ENCODE data around the gene ITPRID1.
"Not testable (repeated sequence)": the region's sequence is repeated elsewhere in the genome, so short reads cannot be mapped to it uniquely, and the experiment has no call there.

ITPRID1 gene

GRCh38 chr7:31512166-31512565, 1.7 kb upstream of the ITPRID1 start:
- Histone ChIP-seq H3K4me1 (ENCODE audit: control insufficient read depth, insufficient read depth, low read length) (no peaks in the 10 kb centered on the region), H3K9me3 (ENCODE audit: control insufficient read depth, insufficient read depth, low read length) (no peaks in the 10 kb centered on the region), H3K27me3 (ENCODE audit: control insufficient read depth, insufficient read depth, low read length) (no peaks in the 10 kb centered on the region), H3K27ac (ENCODE audit: low read length) (no peak overlapping the region), H3K36me3 (ENCODE audit: control insufficient read depth, insufficient read depth, low read length) (no peaks in the 10 kb centered on the region), H3K4me3 (ENCODE audit: low read length) (no peak overlapping the region)
- no CpG with 5 or more reads among the region's 2 CpGs for WGBS (ENCODE audit: insufficient coverage, insufficient read length)
- no peak for DNase-seq (ENCODE audit: low read depth, low spot score)

GRCh38 chr7:31516680-31517502, 3.0 kb downstream of the ITPRID1 start:
- WGBS (ENCODE audit: insufficient coverage, insufficient read length), result no CpG with 5 or more reads among the region's 16 CpGs
- no peak for DNase-seq (ENCODE audit: low read depth, low spot score)
- no peaks in the 10 kb centered on the region for H3K9me3 ChIP-seq (ENCODE audit: control insufficient read depth, insufficient read depth, low read length)
- H3K27ac ChIP-seq (ENCODE audit: low read length), result no peak overlapping the region
- H3K36me3 ChIP-seq (ENCODE audit: control insufficient read depth, insufficient read depth, low read length), result no peaks in the 10 kb centered on the region
- no peaks in the 10 kb centered on the region for H3K4me1 ChIP-seq (ENCODE audit: control insufficient read depth, insufficient read depth, low read length)
- H3K27me3 ChIP-seq (ENCODE audit: control insufficient read depth, insufficient read depth, low read length), result no peaks in the 10 kb centered on the region
- no peak overlapping the region for H3K4me3 ChIP-seq (ENCODE audit: low read length)

- no CpG with 5 or more reads among the region's 31 CpGs for WGBS (ENCODE audit: insufficient coverage, insufficient read length)
- no peak for DNase-seq (ENCODE audit: low read depth, low spot score)
- no peaks in the 10 kb centered on the region for H3K4me1 ChIP-seq (ENCODE audit: control insufficient read depth, insufficient read depth, low read length)
- H3K27me3 ChIP-seq (ENCODE audit: control insufficient read depth, insufficient read depth, low read length), result no peaks in the 10 kb centered on the region
- H3K9me3 ChIP-seq (ENCODE audit: control insufficient read depth, insufficient read depth, low read length), result no peaks in the 10 kb centered on the region
- H3K36me3 ChIP-seq (ENCODE audit: control insufficient read depth, insufficient read depth, low read length), result no peaks in the 10 kb centered on the region
- no peak overlapping the region for H3K27ac ChIP-seq (ENCODE audit: low read length)
- H3K4me3 ChIP-seq (ENCODE audit: low read length), result no peak overlapping the region
Measured at GRCh38 chr7:31517513-31517912, 3.6 kb downstream of the ITPRID1 start.

- no peaks in the 10 kb centered on the region for H3K36me3 ChIP-seq (ENCODE audit: control insufficient read depth, insufficient read depth, low read length)
- no peak overlapping the region for H3K4me3 ChIP-seq (ENCODE audit: low read length)
- H3K27me3 ChIP-seq (ENCODE audit: control insufficient read depth, insufficient read depth, low read length), result no peaks in the 10 kb centered on the region
- H3K27ac ChIP-seq (ENCODE audit: low read length), result no peak overlapping the region
- no peaks in the 10 kb centered on the region for H3K4me1 ChIP-seq (ENCODE audit: control insufficient read depth, insufficient read depth, low read length)
- DNase-seq (ENCODE audit: low read depth, low spot score), result no peak
- WGBS (ENCODE audit: insufficient coverage, insufficient read length), result no CpG with 5 or more reads among the region's 4 CpGs
- H3K9me3 ChIP-seq (ENCODE audit: control insufficient read depth, insufficient read depth, low read length), result no peaks in the 10 kb centered on the region
Measured at GRCh38 chr7:31518766-31519165, 4.9 kb downstream of the ITPRID1 start.

- WGBS (ENCODE audit: insufficient coverage, insufficient read length), result no CpG with 5 or more reads among the region's 5 CpGs
- Histone ChIP-seq H3K4me3 (ENCODE audit: low read length) (no peak overlapping the region), H3K36me3 (ENCODE audit: control insufficient read depth, insufficient read depth, low read length) (no peaks in the 10 kb centered on the region), H3K27me3 (ENCODE audit: control insufficient read depth, insufficient read depth, low read length) (no peaks in the 10 kb centered on the region), H3K9me3 (ENCODE audit: control insufficient read depth, insufficient read depth, low read length) (no peaks in the 10 kb centered on the region), H3K27ac (ENCODE audit: low read length) (no peak overlapping the region), H3K4me1 (ENCODE audit: control insufficient read depth, insufficient read depth, low read length) (no peaks in the 10 kb centered on the region)
- no peak for DNase-seq (ENCODE audit: low read depth, low spot score)
Measured at GRCh38 chr7:31521336-31522010, 7.6 kb downstream of the ITPRID1 start.

GRCh38 chr7:31526864-31527263, 13.0 kb downstream of the ITPRID1 start:
- no peak overlapping the region for H3K27ac ChIP-seq (ENCODE audit: low read length)
- no peaks in the 10 kb centered on the region for H3K36me3 ChIP-seq (ENCODE audit: control insufficient read depth, insufficient read depth, low read length)
- H3K4me3 ChIP-seq (ENCODE audit: low read length), result no peak overlapping the region
- no peak for DNase-seq (ENCODE audit: low read depth, low spot score)
- no peaks in the 10 kb centered on the region for H3K9me3 ChIP-seq (ENCODE audit: control insufficient read depth, insufficient read depth, low read length)
- no peaks in the 10 kb centered on the region for H3K27me3 ChIP-seq (ENCODE audit: control insufficient read depth, insufficient read depth, low read length)
- no peaks in the 10 kb centered on the region for H3K4me1 ChIP-seq (ENCODE audit: control insufficient read depth, insufficient read depth, low read length)

- Histone ChIP-seq H3K4me3 (ENCODE audit: low read length) (no peak overlapping the region), H3K9me3 (ENCODE audit: control insufficient read depth, insufficient read depth, low read length) (no peaks in the 10 kb centered on the region), H3K4me1 (ENCODE audit: control insufficient read depth, insufficient read depth, low read length) (no peaks in the 10 kb centered on the region), H3K27me3 (ENCODE audit: control insufficient read depth, insufficient read depth, low read length) (no peaks in the 10 kb centered on the region), H3K27ac (ENCODE audit: low read length) (no peak overlapping the region), H3K36me3 (ENCODE audit: control insufficient read depth, insufficient read depth, low read length) (no peaks in the 10 kb centered on the region)
- no CpG with 5 or more reads among the region's 1 CpG for WGBS (ENCODE audit: insufficient coverage, insufficient read length)
- no peak for DNase-seq (ENCODE audit: low read depth, low spot score)
Measured at GRCh38 chr7:31529103-31529502, 15.2 kb downstream of the ITPRID1 start.

GRCh38 chr7:31540651-31541185, 26.8 kb downstream of the ITPRID1 start:
- H3K4me3 ChIP-seq (ENCODE audit: low read length); H3K4me1 ChIP-seq (ENCODE audit: control insufficient read depth, insufficient read depth, low read length); DNase-seq (ENCODE audit: low read depth, low spot score); H3K27ac ChIP-seq (ENCODE audit: low read length); H3K36me3 ChIP-seq (ENCODE audit: control insufficient read depth, insufficient read depth, low read length); H3K9me3 ChIP-seq (ENCODE audit: control insufficient read depth, insufficient read depth, low read length); H3K27me3 ChIP-seq (ENCODE audit: control insufficient read depth, insufficient read depth, low read length): not testable (repeated sequence)
- no CpG with 5 or more reads among the region's 3 CpGs for WGBS (ENCODE audit: insufficient coverage, insufficient read length)

GRCh38 chr7:31545549-31545948, 31.7 kb downstream of the ITPRID1 start:
- no CpG with 5 or more reads among the region's 1 CpG for WGBS (ENCODE audit: insufficient coverage, insufficient read length)
- Histone ChIP-seq H3K36me3 (ENCODE audit: control insufficient read depth, insufficient read depth, low read length) (no peaks in the 10 kb centered on the region), H3K4me1 (ENCODE audit: control insufficient read depth, insufficient read depth, low read length) (no peaks in the 10 kb centered on the region), H3K27me3 (ENCODE audit: control insufficient read depth, insufficient read depth, low read length) (no peaks in the 10 kb centered on the region), H3K9me3 (ENCODE audit: control insufficient read depth, insufficient read depth, low read length) (no peaks in the 10 kb centered on the region), H3K27ac (ENCODE audit: low read length) (no peak overlapping the region), H3K4me3 (ENCODE audit: low read length) (no peak overlapping the region)
- DNase-seq (ENCODE audit: low read depth, low spot score), result no peak

- H3K4me3 ChIP-seq (ENCODE audit: low read length), result no peak overlapping the region
- no peaks in the 10 kb centered on the region for H3K36me3 ChIP-seq (ENCODE audit: control insufficient read depth, insufficient read depth, low read length)
- no peaks in the 10 kb centered on the region for H3K27me3 ChIP-seq (ENCODE audit: control insufficient read depth, insufficient read depth, low read length)
- no peak for DNase-seq (ENCODE audit: low read depth, low spot score)
- H3K4me1 ChIP-seq (ENCODE audit: control insufficient read depth, insufficient read depth, low read length), result no peaks in the 10 kb centered on the region
- H3K27ac ChIP-seq (ENCODE audit: low read length), result no peak overlapping the region
- no peaks in the 10 kb centered on the region for H3K9me3 ChIP-seq (ENCODE audit: control insufficient read depth, insufficient read depth, low read length)
Measured at GRCh38 chr7:31549611-31550010, 35.7 kb downstream of the ITPRID1 start.
